H7 (cell line): ENCODE results near the gene SLC16A1. TPM values are rescaled to one million over a fixed set of nuclear protein-coding genes. Genes with fewer than 3 reads are reported as not detected.
"Not testable (repeated sequence)": the region's sequence is repeated elsewhere in the genome, so short reads cannot be mapped to it uniquely, and the experiment has no call there.

ENCODE experiments used
- DNase-seq: peaks from one replicate; pipeline ENCODE4 v3.0.0; 2012
- H3K27me3 ChIP-seq: 2 replicates; pipeline ENCODE4 v1.6.0; 2011; ENCODE audit warnings: mild to moderate bottlenecking, low read length; ENCODE audit not compliant: control insufficient read depth, insufficient read depth
- H3K36me3 ChIP-seq: replicated peaks from 2 replicates; pipeline ENCODE4 v1.5.1; 2011; ENCODE audit warnings: low read length; ENCODE audit not compliant: control insufficient read depth, insufficient read depth
- H3K4me3 ChIP-seq: 2 replicates; pipeline ENCODE4 v1.5.1; 2011; ENCODE audit warnings: low read depth, mild to moderate bottlenecking, control low read depth, low read length, moderate library complexity; ENCODE audit not compliant: insufficient read depth
- total RNA-seq: library from RNA; depleted of rRNA; stranded (reverse); fragments of >200 nt; shearing (Covaris generic); gene quantifications from 2 replicates; pipeline ENCODE4 v1.2.3, GENCODE V29; 2014

SLC16A1 gene
- total RNA-seq, 1 experiment from 2014 or later = 352 TPM

GRCh38 chr1:112982853-112983536 is 27.0 kb upstream of the SLC16A1 start:
- DNase-seq = no peak
- Histone ChIP-seq H3K4me3 (no peak overlapping the region), H3K27me3 (no peaks in the 10 kb centered on the region), H3K36me3 (no peaks in the 10 kb centered on the region)

DNA sequence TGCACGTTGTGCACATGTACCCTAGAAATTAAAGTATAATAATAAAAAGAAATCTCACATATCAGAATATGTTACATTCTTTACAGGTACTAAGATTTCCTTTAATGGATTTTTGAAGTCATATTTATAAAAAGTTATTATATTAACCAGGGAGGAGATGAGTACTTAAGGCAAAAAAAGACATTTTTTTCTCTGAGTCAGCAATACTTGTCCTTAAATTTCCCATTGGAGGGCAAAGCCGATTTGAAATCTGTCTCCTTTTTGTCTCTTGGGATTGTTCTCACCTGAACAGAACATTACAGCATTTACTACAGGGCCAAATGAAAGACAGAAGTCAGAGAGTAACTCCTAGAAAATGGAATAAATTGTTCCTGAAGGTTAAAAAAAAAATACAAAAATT is 26.3 kb upstream of the SLC16A1 start:
- Histone ChIP-seq H3K4me3 (no peak overlapping the region), H3K36me3 (no peaks in the 10 kb centered on the region), H3K27me3 (no peaks in the 10 kb centered on the region)
- DNase-seq = no peak

DNA sequence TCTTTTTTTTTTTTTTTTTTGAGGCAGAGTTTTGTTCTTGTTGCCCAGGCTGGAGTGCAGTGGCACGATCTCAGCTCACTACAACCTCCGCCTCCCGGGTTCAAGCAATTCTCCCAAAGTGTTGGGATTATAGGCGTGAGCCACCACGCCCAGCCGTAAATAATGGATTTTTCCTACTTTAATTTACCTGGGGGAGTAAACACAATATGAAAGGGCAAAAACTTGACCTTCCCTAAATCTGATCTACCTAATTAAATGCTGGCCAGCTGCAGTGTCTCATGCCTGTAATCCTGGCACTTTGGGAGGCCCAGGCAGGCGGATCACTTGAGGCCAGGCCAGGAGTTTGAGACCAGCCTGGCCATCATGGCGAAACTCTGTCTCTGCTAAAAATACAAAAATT is 25.8 kb upstream of the SLC16A1 start:
- not testable (repeated sequence) for H3K4me3 ChIP-seq

DNA sequence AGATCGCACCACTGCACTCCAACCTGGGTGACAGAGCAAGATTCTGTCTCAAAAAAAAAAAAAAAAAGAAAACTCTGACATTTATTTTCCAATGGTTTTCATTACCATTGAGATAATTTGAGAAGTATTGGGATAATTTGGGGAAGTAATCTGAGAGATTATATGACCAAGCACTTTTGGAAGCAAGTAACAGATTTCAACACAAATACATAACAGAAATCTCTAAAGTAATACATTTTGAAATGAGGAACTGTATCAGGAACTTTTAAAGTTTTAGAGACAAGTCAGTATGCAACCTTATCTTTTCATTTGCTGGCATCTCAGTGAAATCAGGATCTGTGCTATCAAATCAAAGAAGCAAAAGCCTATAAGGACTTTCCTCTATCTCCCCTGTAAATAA is 25.4 kb upstream of the SLC16A1 start:
- H3K36me3 ChIP-seq = no peaks in the 10 kb centered on the region
- DNase-seq = no peak
- no peak overlapping the region for H3K4me3 ChIP-seq
- no peaks in the 10 kb centered on the region for H3K27me3 ChIP-seq

More for the DNA sequence above, 25.8 kb upstream of the SLC16A1 start:
- H3K27me3 ChIP-seq, DNase-seq, H3K36me3 ChIP-seq: not testable (repeated sequence)

DNA sequence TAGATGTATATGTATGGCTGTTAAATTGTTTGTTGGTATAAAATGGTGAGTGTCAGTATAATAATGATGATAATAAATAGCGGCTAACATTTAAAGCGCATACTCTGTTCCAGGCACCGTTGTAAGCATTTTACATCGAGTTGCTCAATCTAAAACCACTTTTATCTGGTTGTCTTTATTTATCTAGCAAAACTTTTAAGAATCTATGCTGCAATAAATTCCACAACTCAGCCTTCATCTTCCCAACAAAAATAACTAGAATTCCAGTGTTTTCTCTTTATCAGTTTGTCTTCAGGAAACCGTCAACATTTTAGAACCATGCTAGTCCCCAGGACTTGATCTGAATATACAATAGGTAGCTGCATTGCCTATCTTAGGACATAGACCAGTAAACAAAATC is 19.3 kb upstream of the SLC16A1 start:
- no peaks in the 10 kb centered on the region for H3K36me3 ChIP-seq
- H3K4me3 ChIP-seq = no peak overlapping the region
- no peak for DNase-seq
- H3K27me3 ChIP-seq = no peaks in the 10 kb centered on the region

GRCh38 chr1:112974646-112975045 is 18.6 kb upstream of the SLC16A1 start:
- H3K36me3 ChIP-seq = no peaks in the 10 kb centered on the region; the same call in 1 of the 2 replicates
- DNase-seq = no peak
- H3K27me3 ChIP-seq = no peaks in the 10 kb centered on the region
- H3K4me3 ChIP-seq = no peak overlapping the region

DNA sequence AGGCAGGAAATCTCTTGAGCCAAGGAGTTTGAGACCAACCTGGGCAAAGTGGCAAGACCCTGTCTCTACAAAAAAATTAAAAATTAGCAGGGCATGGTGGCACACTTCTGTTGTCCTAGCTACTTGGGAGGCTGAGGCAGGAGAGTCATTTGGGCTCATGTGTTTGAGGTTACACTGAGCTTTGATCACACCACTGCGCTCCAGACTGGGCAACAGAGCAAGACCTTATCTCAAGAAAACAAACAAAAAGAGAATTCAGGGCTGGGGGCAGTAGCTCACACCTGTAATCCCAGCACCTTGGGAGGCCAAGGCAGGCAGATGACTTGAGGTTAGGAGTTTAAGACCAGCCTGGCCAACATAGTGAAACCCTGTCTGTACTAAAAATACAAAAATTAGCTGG is 17.8 kb upstream of the SLC16A1 start:
- Histone ChIP-seq H3K36me3 (no peaks in the 10 kb centered on the region; the same call in 1 of the 2 replicates), H3K27me3 (no peaks in the 10 kb centered on the region), H3K4me3 (no peak overlapping the region)
- no peak for DNase-seq

DNA sequence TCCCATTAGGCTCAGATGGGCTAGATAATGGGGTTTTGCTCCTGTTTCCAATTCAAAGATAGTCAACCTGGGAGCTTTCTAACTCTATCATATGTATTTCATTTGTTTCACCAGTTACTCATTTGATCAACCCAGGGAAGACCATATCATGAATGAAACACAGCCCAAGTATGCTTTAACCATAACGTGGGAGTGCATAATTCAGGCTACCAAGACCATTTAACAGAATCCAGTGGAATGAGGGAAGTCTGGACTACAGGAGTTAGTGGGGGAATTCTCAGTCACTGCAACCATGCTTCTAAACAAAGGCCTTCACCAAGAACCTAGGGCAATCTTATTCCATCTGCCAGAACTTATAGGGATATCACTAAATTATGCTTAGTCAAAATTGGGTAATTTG is 15.0 kb upstream of the SLC16A1 start:
- no peak overlapping the region for H3K4me3 ChIP-seq
- no peaks in the 10 kb centered on the region for H3K27me3 ChIP-seq
- peaks cover 13% of the 10 kb centered on the region for H3K36me3 ChIP-seq
- DNase-seq = no peak

- no peak for DNase-seq
- Histone ChIP-seq H3K36me3 (peaks cover 19% of the 10 kb centered on the region), H3K4me3 (no peak overlapping the region), H3K27me3 (no peaks in the 10 kb centered on the region)
These were observed 8.4 kb upstream of the SLC16A1 start for GRCh38 chr1:112964347-112964746.

DNA sequence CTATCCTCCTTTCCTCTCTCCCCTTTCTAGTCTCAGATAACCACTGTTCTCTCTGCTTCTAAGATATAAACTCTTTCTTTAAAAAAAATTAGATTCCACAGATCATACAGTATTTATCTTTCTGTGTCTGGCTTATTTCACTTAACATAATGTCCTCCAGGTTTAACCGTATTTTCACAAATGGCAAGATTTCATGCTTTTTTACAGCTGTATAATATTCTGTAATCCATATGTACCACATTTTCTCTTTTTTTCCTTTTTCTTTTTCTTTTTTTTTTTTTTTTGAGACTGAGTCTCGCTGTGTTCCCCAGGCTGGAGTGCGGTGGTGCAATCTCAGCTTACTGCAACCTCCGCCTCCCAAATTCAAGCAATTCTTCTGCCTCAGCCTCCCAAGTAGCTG is 5.1 kb upstream of the SLC16A1 start:
- no peak for DNase-seq
- Histone ChIP-seq H3K27me3 (no peaks in the 10 kb centered on the region), H3K36me3 (peaks cover 6% of the 10 kb centered on the region), H3K4me3 (no peak overlapping the region)

- Histone ChIP-seq H3K36me3 (peaks cover 4% of the 10 kb centered on the region), H3K27me3 (no peaks in the 10 kb centered on the region), H3K4me3 (no peak overlapping the region)
- DNase-seq = no peak
These were observed 4.4 kb upstream of the SLC16A1 start for GRCh38 chr1:112960384-112960783.

GRCh38 chr1:112958236-112958635 is 2.2 kb upstream of the SLC16A1 start:
- not testable (repeated sequence) for H3K36me3 ChIP-seq, H3K27me3 ChIP-seq, DNase-seq
- peak overlapping the region; percentile 99; the same call in 1 of the 2 replicates for H3K4me3 ChIP-seq

- Histone ChIP-seq H3K36me3 (peaks cover 5% of the 10 kb centered on the region), H3K27me3 (no peaks in the 10 kb centered on the region), H3K4me3 (peak overlapping the region; percentile 99)
- peak; percentile 68 for DNase-seq
These were observed 1.3 kb upstream of the SLC16A1 start for GRCh38 chr1:112957133-112957812.

- H3K27me3 ChIP-seq = no peaks in the 10 kb centered on the region
- H3K4me3 ChIP-seq = peak overlapping the region; percentile 99
- peaks cover 3% of the 10 kb centered on the region for H3K36me3 ChIP-seq
- no peak for DNase-seq
These were observed 642 bp upstream of the SLC16A1 start for GRCh38 chr1:112956544-112957132.
